Activated CD4-positive, CD25-positive, alpha-beta regulatory T cell (primary cell): Measurements from ENCODE around the gene CPSF7.
"Not testable (repeated sequence)": the region's sequence is repeated elsewhere in the genome, so short reads cannot be mapped to it uniquely, and the experiment has no call there.

ENCODE experiments used
- DNase-seq, 4 experiments: peaks; one replicate each; lab custom pipeline; 2025; lab: John Stamatoyannopoulos, UW

CPSF7 gene

DNA sequence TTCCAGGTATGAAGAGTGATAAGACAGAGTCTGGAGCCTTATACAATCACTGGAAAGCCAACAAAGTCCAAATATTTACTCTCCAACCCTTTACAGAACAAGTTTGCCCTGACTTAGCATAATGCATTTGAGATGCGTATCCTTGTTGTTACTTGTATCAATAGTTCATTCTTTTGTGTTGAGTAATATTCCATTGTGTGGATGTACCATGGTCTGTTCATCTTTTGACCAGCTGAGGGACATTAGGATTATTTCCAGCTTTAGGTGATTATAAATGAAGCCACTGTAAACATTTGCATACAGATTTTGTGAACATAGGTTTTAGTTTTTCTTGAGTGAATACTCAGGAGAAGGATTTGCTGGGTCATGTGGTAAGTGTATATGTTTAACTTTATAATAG, 9.8 kb upstream of the CPSF7 start:
- DNase-seq, result no peak

DNA sequence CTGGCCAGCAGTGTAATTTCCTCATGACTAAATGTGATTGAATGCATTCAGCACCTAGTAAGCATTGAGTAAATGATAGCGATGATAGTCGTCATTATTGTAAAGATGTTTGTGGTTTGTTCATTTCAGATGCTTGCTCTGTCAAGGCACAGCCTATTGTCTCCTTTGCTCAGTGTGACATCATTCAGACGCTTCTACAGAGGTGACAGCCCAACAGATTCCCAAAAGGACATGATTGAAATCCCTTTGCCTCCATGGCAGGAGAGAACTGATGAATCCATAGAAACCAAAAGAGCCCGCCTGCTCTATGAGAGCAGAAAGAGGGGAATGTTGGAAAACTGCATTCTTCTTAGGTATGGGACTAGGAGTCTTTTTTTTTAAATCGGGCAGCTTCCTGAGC, 7.7 kb upstream of the CPSF7 start:
- no peak for DNase-seq

DNA sequence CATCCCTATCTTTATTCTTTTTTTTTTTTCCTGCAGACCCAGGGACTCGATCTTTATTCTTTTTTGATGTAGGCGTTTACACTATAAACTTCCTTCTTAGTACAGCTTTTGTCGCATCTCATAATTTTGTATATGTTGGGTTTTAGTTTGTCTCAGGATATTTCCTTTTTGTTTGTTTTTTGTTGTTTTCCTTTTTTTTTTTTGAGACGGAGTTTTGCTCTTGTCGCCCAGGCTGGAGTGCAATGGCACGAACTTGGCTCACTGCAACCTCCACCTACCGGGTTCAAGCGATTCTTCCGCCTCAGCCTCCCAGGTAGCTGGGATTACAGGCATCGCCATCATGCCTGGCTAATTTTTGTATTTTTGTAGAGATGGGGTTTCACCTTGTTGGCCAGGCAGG, 1.1 kb upstream of the CPSF7 start:
- not testable (repeated sequence) for DNase-seq

DNA sequence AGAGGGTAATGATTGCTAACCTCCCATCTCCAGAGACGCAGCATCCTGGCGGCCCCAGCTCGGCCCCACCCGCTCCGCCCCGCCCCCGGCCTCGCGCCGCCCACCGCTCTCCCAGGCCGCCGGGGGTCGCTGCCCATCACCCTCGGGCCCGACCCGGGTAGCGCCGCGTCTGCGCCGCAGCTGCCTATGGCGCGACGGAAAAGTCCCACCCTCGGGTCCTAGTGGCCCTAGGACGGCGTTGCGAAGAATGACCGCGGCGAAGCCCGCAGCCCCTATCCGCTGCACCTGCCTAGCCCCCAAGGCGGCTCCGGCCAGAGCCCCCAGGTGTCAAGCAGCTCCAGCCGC, 457 bp downstream of the CPSF7 start:
- peak; percentile 42 to 63 (median 49) for DNase-seq

DNA sequence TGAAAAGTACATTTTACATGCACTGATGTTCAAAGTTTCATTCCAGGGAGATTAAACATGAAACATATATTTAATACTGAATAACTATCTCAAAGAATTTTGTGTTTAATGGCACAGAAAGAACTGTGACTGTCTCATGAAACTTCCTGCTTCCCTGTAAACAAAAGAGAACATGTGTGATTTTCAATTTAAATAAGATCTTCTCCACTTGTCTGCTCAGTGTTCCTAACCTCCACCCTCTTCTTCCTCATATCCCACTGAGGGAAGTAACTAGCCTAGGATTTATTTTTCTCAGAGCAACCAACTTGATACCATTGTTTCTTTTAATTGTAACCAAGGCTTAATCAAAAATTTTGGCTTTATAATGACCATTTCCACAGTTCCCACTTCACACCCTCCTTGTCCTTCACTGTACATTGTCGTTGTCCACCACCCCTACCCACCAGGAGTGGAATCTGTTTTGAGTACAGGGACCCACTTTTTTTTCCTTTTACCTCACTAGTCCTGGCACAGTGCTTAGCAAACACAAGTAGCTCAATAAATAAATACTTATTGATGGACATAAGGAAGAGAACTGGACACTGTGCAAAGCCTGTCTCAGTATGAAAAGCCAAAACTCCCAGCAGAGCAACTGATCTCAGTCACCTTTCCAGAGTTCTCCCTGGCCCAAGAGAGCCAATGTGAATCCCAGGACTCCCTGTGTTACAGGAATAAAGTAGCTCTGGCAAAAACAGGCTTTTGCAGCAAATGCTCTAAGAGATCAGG, 4.2 kb downstream of the CPSF7 start:
- no peak for DNase-seq

DNA sequence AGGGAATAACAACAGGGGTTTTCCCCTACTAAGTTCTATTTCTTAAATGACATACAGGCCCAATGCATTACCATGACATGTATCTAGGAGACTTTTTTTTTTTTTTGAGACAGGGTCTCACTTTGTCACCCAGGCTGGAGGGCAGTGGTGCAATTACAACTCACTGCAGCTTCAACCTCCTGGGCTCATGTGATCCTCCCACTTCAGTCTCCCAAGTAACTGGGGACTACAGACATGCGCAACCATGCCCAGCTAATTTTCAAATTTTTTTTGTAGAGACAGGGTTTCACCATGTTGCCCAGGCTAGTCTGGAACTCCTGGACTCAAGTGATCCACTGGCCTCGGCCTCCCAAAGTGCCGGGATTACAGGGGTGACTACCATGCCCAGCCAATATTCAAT, 7.5 kb downstream of the CPSF7 start:
- no peak for DNase-seq

DNA sequence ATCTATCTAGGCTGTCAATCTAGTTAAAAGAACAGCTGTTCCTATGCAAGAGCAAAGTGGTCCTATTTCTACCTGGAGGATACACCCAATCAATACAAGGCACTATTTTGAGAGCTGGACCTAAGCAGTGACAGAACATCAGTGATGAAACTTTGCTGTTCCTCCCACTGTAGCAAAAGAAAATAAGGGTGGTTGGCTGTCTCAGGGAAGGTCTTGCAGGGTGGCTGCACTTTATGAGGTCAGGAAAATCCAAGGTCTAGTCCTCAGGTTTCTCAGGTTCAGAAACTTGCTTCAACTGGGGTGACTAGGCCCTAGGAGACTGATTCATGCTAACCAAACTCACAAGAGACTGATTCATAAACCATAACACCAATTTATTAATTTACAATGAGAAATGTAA, 11.6 kb downstream of the CPSF7 start:
- no peak for DNase-seq

DNA sequence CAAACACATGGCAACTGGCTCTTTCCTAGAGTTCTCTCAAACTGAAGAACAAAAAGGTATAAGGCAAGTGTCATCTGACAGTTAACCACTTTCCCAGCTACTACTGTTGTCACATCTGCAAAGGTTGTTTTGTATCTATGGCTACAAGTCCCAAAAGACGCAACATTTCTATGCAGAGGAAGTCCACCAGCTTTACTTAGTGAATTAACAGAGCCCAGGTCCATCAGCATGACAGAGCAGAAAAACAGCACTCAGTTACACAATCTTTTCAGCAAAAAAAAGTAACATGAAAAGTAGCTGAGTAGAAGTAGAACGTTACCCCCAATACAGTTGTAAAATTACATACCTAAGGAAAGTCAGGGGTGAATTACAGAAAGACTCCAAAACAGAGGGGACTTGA, 12.1 kb downstream of the CPSF7 start:
- no peak for DNase-seq

DNA sequence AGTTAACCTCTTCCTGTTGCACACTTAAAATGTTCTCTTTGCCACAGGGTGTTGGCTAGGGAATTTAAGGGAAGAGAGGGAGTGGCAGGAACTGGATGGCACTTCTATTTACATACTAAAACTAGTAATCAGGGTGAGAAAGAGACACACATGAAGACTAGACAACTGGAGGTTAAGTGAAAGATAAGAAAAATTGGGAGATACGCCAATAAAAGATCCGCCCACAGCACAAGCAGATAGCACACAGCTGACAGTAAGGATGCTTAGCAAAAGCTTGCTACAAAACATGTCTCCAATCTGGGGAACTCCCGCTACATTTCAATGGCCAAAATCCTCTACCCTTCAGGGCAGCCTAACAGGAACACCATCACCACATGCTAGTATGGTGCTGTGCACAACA, 12.8 kb downstream of the CPSF7 start:
- DNase-seq, result no peak

DNA sequence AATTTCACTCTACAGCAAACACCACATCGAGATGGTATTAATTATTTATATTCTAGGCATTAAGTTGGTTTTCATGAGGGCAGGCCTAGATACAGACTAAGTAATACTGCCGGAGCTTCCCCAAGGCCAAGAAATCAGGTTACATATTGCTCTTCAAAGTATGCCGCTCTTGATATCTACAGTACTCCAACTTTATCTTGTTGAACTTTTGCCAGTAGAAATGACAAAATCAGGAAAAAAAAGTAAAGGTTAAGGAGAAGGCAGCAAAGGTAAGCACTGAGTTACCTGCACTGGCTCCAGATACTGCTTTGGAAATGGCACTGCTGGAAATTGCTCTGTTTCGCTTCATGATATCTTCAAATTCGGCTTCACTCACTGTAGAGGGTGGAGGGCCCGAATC, 14.4 kb downstream of the CPSF7 start:
- no peak for DNase-seq

DNA sequence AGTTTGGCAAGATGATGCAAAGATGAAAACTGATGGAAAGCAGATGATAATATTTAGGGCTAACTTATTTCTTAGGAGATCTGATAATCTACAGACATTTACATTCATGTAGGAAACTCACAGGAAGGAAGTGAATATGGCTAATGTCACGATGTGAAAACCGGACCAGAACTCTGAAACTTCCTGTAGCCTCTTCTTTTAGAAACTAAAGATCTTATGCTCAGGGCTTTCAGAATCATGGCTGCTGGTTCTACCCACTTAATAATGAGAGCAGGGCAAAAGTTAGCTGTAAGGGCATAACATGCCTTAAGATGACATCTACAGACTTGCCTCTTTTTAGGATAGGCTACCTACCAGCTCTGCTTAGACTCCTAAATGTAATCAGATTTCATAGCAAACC, 15.2 kb downstream of the CPSF7 start:
- DNase-seq, result no peak

DNA sequence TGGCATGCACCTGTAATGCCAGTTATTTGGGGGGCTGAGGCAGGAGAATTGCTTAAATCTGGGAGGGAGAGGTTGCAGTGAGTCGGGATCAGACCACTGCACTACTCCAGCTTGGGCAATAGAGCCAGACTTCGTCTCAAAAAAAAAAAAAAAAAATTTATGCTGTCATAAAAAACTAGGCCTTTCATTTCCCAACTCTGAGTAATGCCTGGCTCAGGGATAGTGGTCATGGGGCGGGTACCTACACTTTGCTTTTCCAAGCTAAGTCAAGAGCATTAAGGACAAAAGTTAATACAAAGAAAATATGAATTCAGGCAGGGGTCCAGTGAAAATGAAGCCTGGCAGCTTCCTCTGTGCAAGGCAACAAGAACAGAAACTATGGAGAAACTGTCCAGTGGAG, 16.3 kb downstream of the CPSF7 start:
- DNase-seq, result no peak

DNA sequence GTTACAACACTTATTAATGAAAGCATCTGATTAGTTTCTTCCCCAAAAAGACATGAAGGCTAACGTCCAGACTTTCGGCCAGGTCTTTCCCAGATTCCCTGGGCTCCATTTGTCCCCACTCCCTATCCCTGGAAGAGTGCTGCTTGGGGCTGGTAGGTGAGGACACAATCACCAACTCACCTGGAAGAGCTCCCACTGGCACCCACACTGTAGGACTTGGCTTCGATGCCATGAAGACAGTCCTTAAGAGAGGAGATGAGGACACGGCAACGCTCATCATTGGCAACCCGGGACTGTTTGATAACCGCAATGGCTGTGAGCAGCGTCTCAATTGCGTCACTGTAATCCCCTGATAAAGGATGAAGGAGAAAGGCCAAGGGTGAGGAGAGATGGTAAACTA, 18.2 kb downstream of the CPSF7 start:
- no peak for DNase-seq

DNA sequence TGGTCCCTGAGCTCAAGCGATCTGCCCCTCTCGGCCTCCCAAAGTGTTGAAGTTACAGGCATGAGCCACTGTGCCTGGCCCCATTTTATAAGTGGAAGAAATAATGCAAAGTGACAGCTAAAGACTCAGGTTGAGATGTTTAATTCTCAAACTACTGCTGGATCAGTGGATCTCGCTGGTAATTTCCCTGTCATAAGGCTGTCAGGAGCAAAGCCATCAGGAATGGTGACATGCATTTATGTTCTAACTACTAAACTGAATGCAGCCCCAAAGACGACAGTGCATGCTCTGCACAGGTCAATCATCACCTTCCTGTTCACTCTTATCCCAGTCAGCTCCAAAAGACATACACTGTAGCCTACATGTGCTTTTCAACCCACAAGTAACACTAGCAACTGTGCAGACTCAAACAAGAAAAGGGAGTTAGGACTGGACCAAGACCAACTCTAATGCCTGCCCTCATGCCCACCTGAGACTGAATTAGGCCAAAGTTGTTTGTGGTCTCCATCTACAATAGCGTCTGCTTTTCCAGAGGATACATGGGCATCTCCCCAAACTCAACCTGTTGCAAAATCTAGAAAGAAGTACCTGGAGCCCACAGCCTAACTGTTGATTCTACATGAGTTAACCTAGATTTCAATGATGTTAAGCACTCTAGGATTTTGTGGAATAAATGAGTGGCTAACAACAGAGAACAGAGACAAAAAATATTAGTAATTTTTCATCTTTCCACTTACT, 22.6 kb downstream of the CPSF7 start:
- no peak for DNase-seq

DNA sequence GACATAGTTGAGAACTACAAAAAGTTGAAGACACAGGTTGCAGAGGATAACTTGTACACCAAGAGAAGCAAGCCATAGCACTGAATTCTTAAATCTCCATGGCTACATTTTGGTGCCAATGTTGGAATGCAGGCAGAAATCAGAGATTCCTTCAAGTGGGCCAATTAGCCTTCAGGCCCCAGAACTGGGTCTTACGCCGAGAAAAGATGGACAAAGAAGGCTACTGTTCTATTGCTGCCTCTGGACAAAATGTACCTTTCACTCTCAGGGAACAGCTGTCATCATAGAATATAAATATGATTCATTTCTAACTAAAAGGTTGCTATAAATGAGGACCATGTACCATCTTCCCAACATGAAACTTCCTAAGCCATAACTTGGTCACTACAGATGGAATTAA, 23.7 kb downstream of the CPSF7 start:
- no peak for DNase-seq

DNA sequence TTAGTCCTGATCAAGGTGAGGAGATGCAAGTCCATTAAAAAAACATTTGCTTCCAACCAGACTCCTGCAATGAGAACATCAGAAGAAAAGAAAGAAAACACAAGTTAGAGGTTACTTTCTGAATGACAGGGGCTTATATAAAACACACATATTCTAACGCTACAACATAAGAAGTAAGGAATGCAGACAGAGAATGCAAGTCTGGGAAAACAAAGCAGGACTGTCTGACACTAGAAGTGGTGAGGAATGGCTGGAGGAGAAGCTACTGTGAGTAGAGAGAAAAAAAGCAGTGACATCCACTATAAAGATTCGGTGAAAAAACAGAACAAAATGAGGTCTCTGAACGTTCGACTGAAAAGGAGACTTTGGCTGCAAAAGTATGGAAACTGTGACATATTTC, 25.1 kb downstream of the CPSF7 start:
- no peak for DNase-seq

DNA sequence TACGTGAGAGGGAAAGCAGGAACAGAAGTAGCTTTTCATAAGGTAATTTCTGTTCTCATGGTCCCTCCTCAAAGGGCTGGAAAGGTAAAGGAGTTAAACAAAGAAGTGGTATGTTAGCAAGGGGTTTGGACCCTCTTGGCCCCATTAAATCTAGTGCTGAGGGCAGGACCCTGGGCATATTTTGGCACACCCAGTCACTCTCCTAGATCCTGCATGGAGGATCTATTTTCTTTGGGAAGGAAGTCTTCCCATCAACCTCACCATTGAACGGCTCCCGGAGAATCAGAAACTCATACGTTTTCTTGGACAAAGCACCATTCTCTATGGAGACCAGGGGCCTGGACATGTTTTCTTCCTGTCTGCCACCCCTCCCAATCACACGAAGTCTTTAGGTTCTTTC, 25.7 kb downstream of the CPSF7 start:
- no peak for DNase-seq

DNA sequence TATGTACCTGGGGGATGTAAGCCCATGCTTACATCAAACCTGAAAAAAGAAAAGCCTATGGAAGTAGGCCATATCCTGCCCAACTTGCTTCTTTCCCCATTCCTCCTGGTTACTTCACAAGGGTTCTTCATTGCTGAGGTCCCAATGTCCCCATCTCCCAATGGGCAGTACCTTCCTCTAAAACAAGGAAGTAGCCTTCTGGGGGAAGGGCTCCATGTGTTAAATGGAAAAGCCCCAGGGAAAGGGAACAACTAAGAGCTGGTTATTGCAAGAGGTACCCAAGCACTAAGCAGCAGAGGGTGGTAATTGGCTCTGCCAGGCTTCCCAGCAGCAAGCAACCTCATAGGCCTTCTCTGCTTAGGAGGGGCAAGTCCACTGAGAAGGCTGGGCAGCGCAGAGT, 26.1 kb downstream of the CPSF7 start:
- no peak for DNase-seq

DNA sequence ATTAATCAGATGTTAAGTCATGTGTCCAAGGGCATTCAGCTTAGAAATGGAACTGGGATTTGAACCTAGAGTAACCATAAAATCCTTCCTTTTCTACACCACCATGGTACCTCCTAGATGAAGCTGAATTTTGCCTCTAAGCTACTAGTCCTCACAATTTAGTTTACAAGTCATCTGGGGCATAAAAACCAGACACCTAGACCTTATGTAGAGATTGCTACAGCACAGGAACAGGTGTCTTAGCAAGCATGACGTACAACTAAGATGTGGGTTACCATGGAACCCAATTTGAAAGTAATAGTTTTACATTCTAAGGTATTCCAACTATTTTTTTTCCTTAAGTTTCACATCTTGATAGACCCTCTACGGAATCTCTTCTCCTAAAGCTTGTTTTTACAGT, 28.2 kb downstream of the CPSF7 start:
- no peak for DNase-seq

DNA sequence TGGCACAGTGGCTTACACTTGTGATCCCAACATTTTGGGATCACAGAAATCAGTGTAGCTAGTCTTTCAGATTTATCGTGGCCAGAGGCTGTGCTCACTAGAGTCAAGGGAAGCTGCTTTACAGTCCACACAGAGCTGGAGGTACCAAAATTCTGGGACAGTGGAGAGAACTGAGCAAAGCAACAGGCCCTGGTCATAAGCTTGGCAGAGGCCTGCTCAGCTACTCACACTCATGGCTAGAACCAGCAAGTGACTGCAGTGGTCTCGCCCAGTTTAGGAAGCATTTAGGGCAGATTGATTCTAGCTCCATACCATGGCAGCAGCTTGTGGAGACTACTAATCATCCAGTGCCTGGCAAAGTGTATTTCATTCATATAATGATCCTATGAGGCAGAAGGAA, 28.6 kb downstream of the CPSF7 start:
- no peak for DNase-seq

DNA sequence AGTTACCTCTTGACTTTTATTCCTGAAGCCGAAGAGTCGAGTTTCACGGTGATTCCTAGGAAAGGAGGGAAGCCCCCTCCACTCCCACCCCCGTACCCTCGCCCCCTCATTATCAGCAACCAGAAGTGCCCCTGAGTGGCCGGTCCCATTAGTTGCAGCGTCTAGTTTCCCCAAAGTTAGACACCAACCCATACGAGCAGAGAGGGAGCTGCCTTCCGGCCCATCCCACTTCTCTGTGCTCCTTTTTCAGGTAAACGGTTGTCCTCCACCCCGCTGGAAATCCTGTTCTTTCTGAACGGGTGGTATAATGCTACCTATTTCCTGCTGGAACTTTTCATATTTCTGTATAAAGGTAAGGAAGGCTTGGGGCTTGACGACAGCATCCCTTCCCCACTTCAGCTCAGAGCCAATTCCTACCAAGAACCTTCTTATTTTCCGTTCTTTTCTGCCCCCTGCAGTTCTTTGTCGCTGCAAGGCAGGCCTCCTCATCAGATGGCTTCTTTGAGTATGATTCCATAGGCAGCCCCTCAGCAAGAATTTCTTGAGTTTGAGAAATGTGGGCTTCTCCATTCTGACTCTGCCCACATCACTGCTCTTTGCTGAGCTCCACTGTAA, 36.7 kb downstream of the CPSF7 start:
- DNase-seq, result no peak

DNA sequence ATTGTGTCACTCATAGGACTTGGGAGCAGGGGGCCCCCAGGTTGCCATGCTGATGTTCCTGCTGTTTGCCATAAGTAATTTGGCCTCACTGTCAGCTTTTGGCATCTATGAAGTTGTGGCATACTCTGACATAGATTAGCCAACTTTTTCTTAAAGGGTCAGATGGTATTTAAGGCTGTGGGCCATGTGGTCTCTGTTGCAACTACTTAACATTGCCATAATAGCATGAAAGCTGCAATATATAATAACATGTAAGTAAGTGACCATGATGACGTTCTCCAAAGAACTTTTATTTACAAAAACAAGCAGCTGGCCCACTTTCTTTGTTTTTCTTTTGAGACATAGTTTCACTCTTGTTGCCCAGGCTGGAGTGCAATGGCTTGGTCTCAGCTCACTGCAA, 39.6 kb downstream of the CPSF7 start:
- DNase-seq, result no peak
